Astrocyte (in vitro differentiated cells and primary cell): ENCODE results near the gene APOA1. TPM values are rescaled to one million over a fixed set of nuclear protein-coding genes. Genes with fewer than 3 reads are reported as not detected.

Source experiments
- DNase-seq: peaks from one replicate; pipeline ENCODE4 v3.0.0-alpha.2; 2010; ENCODE audit warnings: low read depth
- FAIRE-seq: peaks from 2 replicates; lab custom pipeline; 2011; peaks lifted over from hg19 to GRCh38; lab: Jason Lieb, UNC
- H2AFZ ChIP-seq: 2 replicates; pipeline ENCODE4 v1.6.0; 2012; ENCODE audit warnings: low read depth, low read length, inconsistent platforms
- H3K27ac ChIP-seq: 2 replicates; pipeline ENCODE4 v1.5.1; 2011; ENCODE audit warnings: low read depth, low read length, inconsistent platforms
- H3K27me3 ChIP-seq: 2 replicates; pipeline ENCODE4 v1.6.0; 2011; ENCODE audit warnings: low read length, inconsistent platforms; ENCODE audit not compliant: insufficient read depth
- H3K36me3 ChIP-seq: 2 replicates; pipeline ENCODE4 v1.5.1; 2011; ENCODE audit warnings: low read length, inconsistent platforms; ENCODE audit not compliant: insufficient read depth
- H3K4me1 ChIP-seq: 2 replicates; pipeline ENCODE4 v1.5.1; 2011; ENCODE audit warnings: low read length, inconsistent platforms; ENCODE audit not compliant: insufficient read depth
- H3K4me2 ChIP-seq: 2 replicates; pipeline ENCODE4 v1.6.0; 2012; ENCODE audit warnings: low read length, inconsistent platforms
- H3K4me3 ChIP-seq: 2 replicates; pipeline ENCODE4 v1.5.1; 2011; ENCODE audit warnings: low read depth, mild to moderate bottlenecking, low read length, inconsistent platforms; ENCODE audit not compliant: insufficient read depth
- H3K79me2 ChIP-seq: 2 replicates; pipeline ENCODE4 v1.6.0; 2012; ENCODE audit warnings: mild to moderate bottlenecking, low read length, inconsistent platforms; ENCODE audit not compliant: insufficient read depth
- H3K9ac ChIP-seq: 2 replicates; pipeline ENCODE4 v1.6.0; 2012; ENCODE audit warnings: mild to moderate bottlenecking, low read length, inconsistent platforms
- H3K9me3 ChIP-seq: 2 replicates; pipeline ENCODE4 v1.5.1; 2012; ENCODE audit warnings: low read depth, mild to moderate bottlenecking, low read length, inconsistent platforms; ENCODE audit not compliant: insufficient read depth
- H4K20me1 ChIP-seq: 2 replicates; pipeline ENCODE4 v1.6.0; 2012; ENCODE audit warnings: low read length, inconsistent platforms; ENCODE audit not compliant: insufficient read depth
- H3K27ac Mint-ChIP-seq: one replicate; pipeline ENCODE4 v1.8.0; 2021; ENCODE audit warnings: mild to moderate bottlenecking, mixed read lengths; ENCODE audit not compliant: unreplicated experiment
- H3K27me3 Mint-ChIP-seq: one replicate; pipeline ENCODE4 v1.8.0; 2021; ENCODE audit warnings: low read depth, mixed read lengths; ENCODE audit not compliant: unreplicated experiment
- H3K36me3 Mint-ChIP-seq: one replicate; pipeline ENCODE4 v1.8.0; 2021; ENCODE audit warnings: low read depth, mixed read lengths; ENCODE audit not compliant: unreplicated experiment
- H3K4me1 Mint-ChIP-seq: one replicate; pipeline ENCODE4 v1.8.0; 2021; ENCODE audit warnings: low read depth, mixed read lengths; ENCODE audit not compliant: unreplicated experiment
- H3K4me3 Mint-ChIP-seq: one replicate; pipeline ENCODE4 v1.8.0; 2021; ENCODE audit warnings: mild to moderate bottlenecking, moderate library complexity, mixed read lengths; ENCODE audit not compliant: unreplicated experiment
- H3K9me3 Mint-ChIP-seq: one replicate; pipeline ENCODE4 v1.8.0; 2021; ENCODE audit warnings: mild to moderate bottlenecking, mixed read lengths; ENCODE audit not compliant: unreplicated experiment
- CTCF ChIP-seq: IDR thresholded peaks from 2 replicates; pipeline ENCODE4 v1.5.1; 2011; ENCODE audit warnings: low read depth, mild to moderate bottlenecking, inconsistent platforms, low read length, moderate library complexity; ENCODE audit not compliant: insufficient read depth
- EZH2 ChIP-seq: IDR thresholded peaks from 2 replicates; pipeline ENCODE4 v1.6.1; 2012; ENCODE audit warnings: mild to moderate bottlenecking, low read length, inconsistent platforms; ENCODE audit not compliant: insufficient read depth
- total RNA-seq: library from RNA; stranded (reverse); gene quantifications from 2 replicates; pipeline ENCODE4 v1.2.1, GENCODE V29; 2021

Gene APOA1
- total RNA-seq, 1 donor from 2014 or later, result 6.0 TPM

GRCh38 chr11:116866804-116867455 is 29.5 kb upstream of the APOA1 start:
- Histone ChIP-seq H3K79me2 (no peaks in the 10 kb centered on the region), H4K20me1 (no peaks in the 10 kb centered on the region), H3K9me3 (no peaks in the 10 kb centered on the region), H3K27me3 (no peaks in the 10 kb centered on the region), H3K36me3 (peaks cover 5% of the 10 kb centered on the region), H3K4me3 (no peak overlapping the region), H3K4me1 (peaks cover 18% of the 10 kb centered on the region), H3K4me2 (no peak overlapping the region), H3K27ac (no peak overlapping the region), H3K9ac (no peak overlapping the region), H2AFZ (no peak overlapping the region)
- TF ChIP-seq CTCF, result no peak
- TF ChIP-seq EZH2, result no peak
- Mint-ChIP-seq H3K36me3 (peaks cover 36% of the 10 kb centered on the region), H3K27ac (no peak overlapping the region), H3K4me3 (no peak overlapping the region), H3K4me1 (peaks cover 27% of the 10 kb centered on the region), H3K27me3 (no peaks in the 10 kb centered on the region), H3K9me3 (peaks cover 2% of the 10 kb centered on the region)
- FAIRE-seq, result no peak
- DNase-seq, result no peak

DNA sequence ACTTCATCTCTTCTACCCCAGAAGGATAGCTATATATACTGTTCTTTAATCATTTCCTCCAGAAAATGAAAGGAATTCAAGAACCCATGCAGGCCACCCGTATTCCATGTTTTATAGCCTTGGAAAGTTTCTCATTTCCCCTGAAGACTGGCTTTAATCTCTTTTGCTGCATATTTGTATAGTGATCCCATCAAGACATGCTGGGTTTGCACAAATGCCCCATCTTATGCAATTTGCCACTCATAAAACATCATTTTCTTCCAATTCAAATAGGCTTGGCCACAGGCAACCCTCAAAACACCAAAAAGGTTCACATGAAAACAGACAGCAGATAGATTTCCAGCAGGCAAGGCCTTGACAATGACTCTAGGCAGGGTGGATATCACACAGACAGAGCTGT is 28.3 kb upstream of the APOA1 start:
- Histone ChIP-seq H3K9ac (no peak overlapping the region), H2AFZ (no peak overlapping the region), H3K4me2 (no peak overlapping the region), H3K4me3 (no peak overlapping the region), H3K79me2 (no peaks in the 10 kb centered on the region), H3K27ac (no peak overlapping the region), H3K27me3 (no peaks in the 10 kb centered on the region), H3K4me1 (peaks cover 12% of the 10 kb centered on the region), H4K20me1 (no peaks in the 10 kb centered on the region), H3K9me3 (no peaks in the 10 kb centered on the region), H3K36me3 (peaks cover 5% of the 10 kb centered on the region)
- H3K4me1 Mint-ChIP-seq, result peaks cover 31% of the 10 kb centered on the region
- H3K9me3 Mint-ChIP-seq, result peaks cover 2% of the 10 kb centered on the region
- peaks cover 37% of the 10 kb centered on the region for H3K36me3 Mint-ChIP-seq
- no peak overlapping the region for H3K27ac Mint-ChIP-seq
- no peak overlapping the region for H3K4me3 Mint-ChIP-seq
- no peak for TF ChIP-seq CTCF
- DNase-seq (no peak), FAIRE-seq (no peak)
- H3K27me3 Mint-ChIP-seq, result no peaks in the 10 kb centered on the region

DNA sequence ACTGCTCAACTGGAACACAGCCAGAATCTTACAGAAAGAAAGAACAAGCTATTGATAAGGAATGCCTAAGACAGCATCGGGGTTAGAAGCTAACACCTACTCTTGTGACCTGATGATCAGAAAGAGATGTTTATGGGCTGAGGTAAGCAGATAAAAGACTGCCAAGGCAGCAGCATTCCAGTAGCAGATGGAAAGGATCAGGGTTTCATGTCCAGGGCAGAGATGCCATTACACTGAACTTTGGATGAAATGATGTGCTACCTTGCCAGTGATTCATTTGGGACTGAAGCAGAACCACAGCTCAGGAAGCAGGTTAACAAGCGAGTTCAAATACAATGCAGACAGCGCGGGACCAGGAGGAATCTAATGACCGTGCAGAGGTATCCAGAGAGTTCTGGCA is 27.1 kb upstream of the APOA1 start:
- no peak overlapping the region for H3K4me3 Mint-ChIP-seq
- H3K27ac Mint-ChIP-seq, result no peak overlapping the region
- H3K9me3 Mint-ChIP-seq, result peaks cover 2% of the 10 kb centered on the region
- H3K4me1 Mint-ChIP-seq, result peaks cover 31% of the 10 kb centered on the region
- Histone ChIP-seq H3K27ac (no peak overlapping the region), H3K4me1 (peaks cover 10% of the 10 kb centered on the region), H3K9ac (no peak overlapping the region), H4K20me1 (no peaks in the 10 kb centered on the region), H3K36me3 (peaks cover 5% of the 10 kb centered on the region), H3K79me2 (no peaks in the 10 kb centered on the region), H3K4me2 (no peak overlapping the region), H3K9me3 (no peaks in the 10 kb centered on the region), H2AFZ (no peak overlapping the region), H3K4me3 (no peak overlapping the region), H3K27me3 (no peaks in the 10 kb centered on the region)
- TF ChIP-seq CTCF, result no peak
- no peak for TF ChIP-seq EZH2
- DNase-seq (peak; percentile 55), FAIRE-seq (peak; percentile 13)
- peaks cover 39% of the 10 kb centered on the region for H3K36me3 Mint-ChIP-seq
- no peaks in the 10 kb centered on the region for H3K27me3 Mint-ChIP-seq
